Pulmonary artery endothelial cell (primary cell): ENCODE measurements around the gene KCNJ4. TPM values are rescaled to one million over a fixed set of nuclear protein-coding genes. Genes with fewer than 3 reads are reported as not detected.
A peak's percentile ranks its signal among the peaks of the same experiment; 100 is the strongest.
"Not testable (repeated sequence)": the region's sequence is repeated elsewhere in the genome, so short reads cannot be mapped to it uniquely, and the experiment has no call there.

Source experiments
- DNase-seq: peaks from one replicate; pipeline ENCODE4 v3.0.0-alpha.2; 2011; ENCODE audit warnings: low read depth, low spot score
- total RNA-seq: library from RNA; depleted of rRNA; stranded (reverse); fragments of >200 nt; gene quantifications from 2 replicates; pipeline ENCODE4 v1.2.3, GENCODE V29; 2014

Gene KCNJ4
- total RNA-seq, 1 donor from 2014 or later, result not detected

- DNase-seq, result no peak
Observed at GRCh38 chr22:38471237-38471636, 16.2 kb upstream of the KCNJ4 start.

- DNase-seq, result not testable (repeated sequence)
Observed at GRCh38 chr22:38470179-38470578, 15.2 kb upstream of the KCNJ4 start.

- DNase-seq, result no peak
Observed at GRCh38 chr22:38469306-38469781, 14.3 kb upstream of the KCNJ4 start.

- no peak for DNase-seq
Observed at GRCh38 chr22:38468443-38469305, 13.7 kb upstream of the KCNJ4 start.

GRCh38 chr22:38467904-38468442, 13.0 kb upstream of the KCNJ4 start, which contains the start of gene KDELR3:
TSS of gene KDELR3 (plus strand) at chr22:38468096. CDS start at chr22:38468234, 138 bp downstream.
- no peak for DNase-seq

- no peak for DNase-seq
Observed at GRCh38 chr22:38467438-38467903, 12.5 kb upstream of the KCNJ4 start.

GRCh38 chr22:38465673-38466490, 10.9 kb upstream of the KCNJ4 start:
- no peak for DNase-seq

GRCh38 chr22:38464992-38465672, 10.1 kb upstream of the KCNJ4 start:
- DNase-seq, result no peak

GRCh38 chr22:38462960-38463784, 8.2 kb upstream of the KCNJ4 start:
- no peak for DNase-seq

- peak; percentile 30 for DNase-seq
Observed at GRCh38 chr22:38461414-38462081, 6.5 kb upstream of the KCNJ4 start.

GRCh38 chr22:38461057-38461413, 6.0 kb upstream of the KCNJ4 start:
- DNase-seq, result no peak

- no peak for DNase-seq
Observed at GRCh38 chr22:38460426-38460840, 5.4 kb upstream of the KCNJ4 start.

- no peak for DNase-seq
Observed at GRCh38 chr22:38456841-38457699, 2.1 kb upstream of the KCNJ4 start.

- DNase-seq, result no peak
Observed at GRCh38 chr22:38456272-38456835, 1.4 kb upstream of the KCNJ4 start.

- no peak for DNase-seq
Observed at GRCh38 chr22:38455530-38456271, 702 bp upstream of the KCNJ4 start.

GRCh38 chr22:38454353-38455075, 485 bp downstream of the KCNJ4 start:
- no peak for DNase-seq

GRCh38 chr22:38453996-38454352, 1.0 kb downstream of the KCNJ4 start:
- DNase-seq, result no peak
